ENCODE results near the gene ZC3H11A. TPM values are rescaled to one million over a fixed set of nuclear protein-coding genes. Genes with fewer than 3 reads are reported as not detected.
"Not testable (repeated sequence)": the region's sequence is repeated elsewhere in the genome, so short reads cannot be mapped to it uniquely, and the experiment has no call there.

ZC3H11A gene
- total and polyA plus RNA-seq, 2 donors: 101 to 113 TPM

- Histone ChIP-seq H3K9me3 (ENCODE audit: control insufficient read depth in 2 of 2, insufficient read depth in 1 of 2, low read length in 1 of 2) (no peaks in the 10 kb centered on the region), H3K27ac (ENCODE audit: low read depth in 1 of 2, low read length in 1 of 2) (no peak overlapping the region), H3K36me3 (ENCODE audit: control insufficient read depth in 2 of 2, insufficient read depth in 2 of 2, low read length in 1 of 2) (peaks cover 25 to 66% of the 10 kb centered on the region in 2 donors), H3K27me3 (ENCODE audit: control insufficient read depth in 2 of 2, insufficient read depth in 1 of 2, low read length in 1 of 2) (no peaks in the 10 kb centered on the region), H3K4me1 (ENCODE audit: control insufficient read depth in 2 of 2, insufficient read depth in 2 of 2, low read length in 2 of 2) (no peaks in the 10 kb centered on the region), H3K4me3 (ENCODE audit: low read length in 2 of 2) (no peak overlapping the region)
- no peak for DNase-seq (ENCODE audit: low read depth in 6 of 9, low spot score in 9 of 9)
- 98% methylated on average over 2 of the region's 2 CpGs for WGBS
Observed at GRCh38 chr1:203813581-203814341, 18.3 kb downstream of the ZC3H11A start.

DNA sequence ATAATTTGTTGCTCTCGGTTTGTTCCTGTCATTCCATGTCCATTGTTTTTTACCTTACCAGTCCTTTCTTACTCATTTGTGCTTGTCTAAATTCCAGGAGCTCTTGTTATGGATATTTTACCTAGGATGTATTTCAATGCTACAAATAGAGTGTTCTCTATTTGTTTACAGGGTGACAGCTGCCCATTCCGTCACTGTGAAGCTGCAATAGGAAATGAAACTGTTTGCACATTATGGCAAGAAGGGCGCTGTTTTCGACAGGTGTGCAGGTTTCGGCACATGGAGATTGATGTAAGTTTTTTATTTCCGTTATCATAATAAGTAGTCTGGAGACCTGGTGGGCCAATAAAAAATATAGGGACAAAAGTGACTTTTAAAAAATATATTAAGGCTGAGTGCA lies 23.0 kb downstream of the ZC3H11A start:
- 91% methylated on average over 6 of the region's 6 CpGs for WGBS
- no peak overlapping the region for H3K27ac ChIP-seq (ENCODE audit: low read depth in 1 of 2, low read length in 1 of 2)
- no peak overlapping the region for H3K4me3 ChIP-seq (ENCODE audit: low read length in 2 of 2)
- DNase-seq (ENCODE audit: low read depth in 6 of 9, low spot score in 9 of 9): no peak
- H3K4me1 ChIP-seq (ENCODE audit: control insufficient read depth in 2 of 2, insufficient read depth in 2 of 2, low read length in 2 of 2): no peaks in the 10 kb centered on the region
- H3K36me3 ChIP-seq (ENCODE audit: control insufficient read depth in 2 of 2, insufficient read depth in 2 of 2, low read length in 1 of 2): peaks cover 59 to 88% of the 10 kb centered on the region in 2 donors
- H3K27me3 ChIP-seq (ENCODE audit: control insufficient read depth in 2 of 2, insufficient read depth in 1 of 2, low read length in 1 of 2): no peaks in the 10 kb centered on the region
- no peaks in the 10 kb centered on the region for H3K9me3 ChIP-seq (ENCODE audit: control insufficient read depth in 2 of 2, insufficient read depth in 1 of 2, low read length in 1 of 2)

GRCh38 chr1:203823306-203823705 lies 27.9 kb downstream of the ZC3H11A start:
- no peaks in the 10 kb centered on the region for H3K9me3 ChIP-seq (ENCODE audit: control insufficient read depth in 2 of 2, insufficient read depth in 1 of 2, low read length in 1 of 2)
- H3K27me3 ChIP-seq (ENCODE audit: control insufficient read depth in 2 of 2, insufficient read depth in 1 of 2, low read length in 1 of 2): no peaks in the 10 kb centered on the region
- no peak for DNase-seq (ENCODE audit: low read depth in 6 of 9, low spot score in 9 of 9)
- 100% methylated on average over 1 of the region's 1 CpG for WGBS
- H3K36me3 ChIP-seq (ENCODE audit: control insufficient read depth in 2 of 2, insufficient read depth in 2 of 2, low read length in 1 of 2): peaks cover 45 to 78% of the 10 kb centered on the region in 2 donors
- no peaks in the 10 kb centered on the region for H3K4me1 ChIP-seq (ENCODE audit: control insufficient read depth in 2 of 2, insufficient read depth in 2 of 2, low read length in 2 of 2)
- no peak overlapping the region for H3K27ac ChIP-seq (ENCODE audit: low read depth in 1 of 2, low read length in 1 of 2)
- H3K4me3 ChIP-seq (ENCODE audit: low read length in 2 of 2): no peak overlapping the region

DNA sequence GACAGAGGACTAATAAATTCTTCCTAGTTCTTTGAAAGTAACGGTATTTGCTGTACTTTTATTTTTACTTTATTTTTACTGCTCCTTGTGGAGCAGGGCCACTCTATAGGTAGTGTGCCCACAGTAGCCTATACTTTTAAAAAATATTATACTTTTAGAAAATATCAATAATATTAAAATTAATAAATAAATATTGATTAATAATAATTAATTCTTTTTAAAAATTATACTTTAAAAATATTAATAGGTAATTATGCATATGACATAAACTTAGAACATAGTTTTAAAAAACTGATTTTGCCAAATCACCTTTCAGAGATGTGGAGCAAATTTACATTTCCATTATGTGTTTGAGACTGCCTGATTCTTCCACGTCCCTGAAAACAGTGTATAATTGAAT lies 30.8 kb downstream of the ZC3H11A start:
- no peaks in the 10 kb centered on the region for H3K9me3 ChIP-seq (ENCODE audit: control insufficient read depth in 2 of 2, insufficient read depth in 1 of 2, low read length in 1 of 2)
- peaks cover 34 to 80% of the 10 kb centered on the region in 2 donors for H3K36me3 ChIP-seq (ENCODE audit: control insufficient read depth in 2 of 2, insufficient read depth in 2 of 2, low read length in 1 of 2)
- H3K27ac ChIP-seq (ENCODE audit: low read depth in 1 of 2, low read length in 1 of 2): no peak overlapping the region
- H3K4me3 ChIP-seq (ENCODE audit: low read length in 2 of 2): no peak overlapping the region
- over 99% methylated on average over 2 of the region's 2 CpGs for WGBS
- H3K4me1 ChIP-seq (ENCODE audit: control insufficient read depth in 2 of 2, insufficient read depth in 2 of 2, low read length in 2 of 2): no peaks in the 10 kb centered on the region
- no peak for DNase-seq (ENCODE audit: low read depth in 6 of 9, low spot score in 9 of 9)
- no peaks in the 10 kb centered on the region for H3K27me3 ChIP-seq (ENCODE audit: control insufficient read depth in 2 of 2, insufficient read depth in 1 of 2, low read length in 1 of 2)

GRCh38 chr1:203828002-203828401 lies 32.6 kb downstream of the ZC3H11A start:
- H3K4me3 ChIP-seq (ENCODE audit: low read length in 2 of 2): no peak overlapping the region
- no peaks in the 10 kb centered on the region for H3K27me3 ChIP-seq (ENCODE audit: control insufficient read depth in 2 of 2, insufficient read depth in 1 of 2, low read length in 1 of 2)
- DNase-seq (ENCODE audit: low read depth in 6 of 9, low spot score in 9 of 9): no peak
- no peaks in the 10 kb centered on the region for H3K4me1 ChIP-seq (ENCODE audit: control insufficient read depth in 2 of 2, insufficient read depth in 2 of 2, low read length in 2 of 2)
- H3K27ac ChIP-seq (ENCODE audit: low read depth in 1 of 2, low read length in 1 of 2): no peak overlapping the region
- peaks cover 31 to 79% of the 10 kb centered on the region in 2 donors for H3K36me3 ChIP-seq (ENCODE audit: control insufficient read depth in 2 of 2, insufficient read depth in 2 of 2, low read length in 1 of 2)
- H3K9me3 ChIP-seq (ENCODE audit: control insufficient read depth in 2 of 2, insufficient read depth in 1 of 2, low read length in 1 of 2): no peaks in the 10 kb centered on the region
- WGBS: 98% methylated on average over 5 of the region's 5 CpGs

DNA sequence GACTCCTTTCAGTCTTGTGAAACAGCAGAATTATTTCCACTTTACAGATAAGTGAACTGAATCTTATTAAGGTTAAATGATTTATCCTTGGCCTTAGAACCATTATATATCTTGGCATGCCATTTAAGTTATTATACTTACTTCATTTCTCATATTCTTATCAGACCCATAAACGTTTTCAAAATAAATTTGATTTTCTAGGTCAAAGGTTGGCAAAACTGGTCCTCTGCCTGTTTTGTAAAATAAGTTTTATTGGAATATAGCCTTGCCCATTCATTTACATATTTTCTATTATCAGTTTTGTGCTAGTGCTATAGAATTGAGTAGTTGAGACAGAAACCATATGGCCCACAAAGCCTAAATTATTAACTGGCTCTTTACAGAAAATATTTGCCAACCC lies 33.1 kb downstream of the ZC3H11A start:
- H3K27ac ChIP-seq (ENCODE audit: low read depth in 1 of 2, low read length in 1 of 2): no peak overlapping the region
- H3K36me3 ChIP-seq (ENCODE audit: control insufficient read depth in 2 of 2, insufficient read depth in 2 of 2, low read length in 1 of 2): peaks cover 27 to 77% of the 10 kb centered on the region in 2 donors
- no peaks in the 10 kb centered on the region for H3K9me3 ChIP-seq (ENCODE audit: control insufficient read depth in 2 of 2, insufficient read depth in 1 of 2, low read length in 1 of 2)
- no peaks in the 10 kb centered on the region for H3K4me1 ChIP-seq (ENCODE audit: control insufficient read depth in 2 of 2, insufficient read depth in 2 of 2, low read length in 2 of 2)
- no peaks in the 10 kb centered on the region for H3K27me3 ChIP-seq (ENCODE audit: control insufficient read depth in 2 of 2, insufficient read depth in 1 of 2, low read length in 1 of 2)
- DNase-seq (ENCODE audit: low read depth in 6 of 9, low spot score in 9 of 9): no peak
- 96% methylated on average over 1 of the region's 1 CpG for WGBS
- no peak overlapping the region for H3K4me3 ChIP-seq (ENCODE audit: low read length in 2 of 2)

DNA sequence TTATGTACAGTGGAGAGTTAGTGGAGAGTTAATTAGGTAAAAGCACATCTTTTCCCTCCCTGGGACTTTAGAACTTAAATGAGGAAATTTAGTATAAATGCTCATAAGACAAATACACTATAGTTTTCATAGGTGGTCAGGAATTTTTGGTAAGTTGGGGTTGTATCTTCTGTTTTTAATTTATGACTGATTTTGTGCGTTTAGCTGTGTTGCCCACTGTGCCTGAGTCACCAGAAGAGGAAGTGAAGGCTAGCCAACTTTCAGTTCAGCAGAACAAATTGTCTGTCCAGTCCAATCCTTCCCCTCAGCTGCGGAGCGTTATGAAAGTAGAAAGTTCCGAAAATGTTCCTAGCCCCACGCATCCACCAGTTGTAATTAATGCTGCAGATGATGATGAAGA lies 33.8 kb downstream of the ZC3H11A start:
- H3K9me3 ChIP-seq (ENCODE audit: control insufficient read depth in 2 of 2, insufficient read depth in 1 of 2, low read length in 1 of 2); DNase-seq (ENCODE audit: low read depth in 6 of 9, low spot score in 9 of 9); H3K27me3 ChIP-seq (ENCODE audit: control insufficient read depth in 2 of 2, insufficient read depth in 1 of 2, low read length in 1 of 2); H3K27ac ChIP-seq (ENCODE audit: low read depth in 1 of 2, low read length in 1 of 2); H3K4me1 ChIP-seq (ENCODE audit: control insufficient read depth in 2 of 2, insufficient read depth in 2 of 2, low read length in 2 of 2); H3K4me3 ChIP-seq (ENCODE audit: low read length in 2 of 2): not testable (repeated sequence)
- WGBS: 93% methylated on average over 5 of the region's 5 CpGs
- H3K36me3 ChIP-seq (ENCODE audit: control insufficient read depth in 2 of 2, insufficient read depth in 2 of 2, low read length in 1 of 2): peaks cover 26 to 82% of the 10 kb centered on the region in 2 donors

- no peak overlapping the region for H3K4me3 ChIP-seq (ENCODE audit: low read length in 2 of 2)
- H3K27ac ChIP-seq (ENCODE audit: low read depth in 1 of 2, low read length in 1 of 2): no peak overlapping the region
- DNase-seq (ENCODE audit: low read depth in 6 of 9, low spot score in 9 of 9): no peak
- WGBS: 98% methylated on average over 3 of the region's 3 CpGs
- H3K9me3 ChIP-seq (ENCODE audit: control insufficient read depth in 2 of 2, insufficient read depth in 1 of 2, low read length in 1 of 2): peaks cover 0 to under 1% of the 10 kb centered on the region in 2 donors
- no peaks in the 10 kb centered on the region for H3K27me3 ChIP-seq (ENCODE audit: control insufficient read depth in 2 of 2, insufficient read depth in 1 of 2, low read length in 1 of 2)
- no peaks in the 10 kb centered on the region for H3K4me1 ChIP-seq (ENCODE audit: control insufficient read depth in 2 of 2, insufficient read depth in 2 of 2, low read length in 2 of 2)
- peaks cover 65 to 91% of the 10 kb centered on the region in 2 donors for H3K36me3 ChIP-seq (ENCODE audit: control insufficient read depth in 2 of 2, insufficient read depth in 2 of 2, low read length in 1 of 2)
Observed at GRCh38 chr1:203835476-203835875, 40.1 kb downstream of the ZC3H11A start.

DNA sequence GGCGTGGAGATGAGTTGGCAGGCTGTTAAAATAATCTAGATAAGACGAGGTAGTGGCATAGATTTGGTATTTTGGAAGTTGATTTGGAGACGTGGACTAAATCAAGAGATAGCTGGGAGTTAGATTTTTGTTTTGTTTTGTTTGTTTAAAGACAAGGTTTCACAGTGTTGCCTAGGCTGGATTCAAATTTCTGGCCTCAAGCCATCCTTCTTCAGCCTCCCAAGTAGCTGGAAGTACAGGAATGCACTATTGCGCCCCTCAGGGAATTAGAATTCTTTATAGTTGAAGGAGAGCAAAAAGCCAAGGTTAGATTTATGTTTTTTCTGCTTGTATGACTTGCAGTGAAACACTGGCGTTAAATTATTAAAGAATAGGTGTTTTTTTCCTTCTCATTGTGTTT lies 43.7 kb downstream of the ZC3H11A start:
- H3K9me3 ChIP-seq (ENCODE audit: control insufficient read depth in 2 of 2, insufficient read depth in 1 of 2, low read length in 1 of 2): peaks cover 0 to 3% of the 10 kb centered on the region in 2 donors
- WGBS: 93% methylated on average over 5 of the region's 5 CpGs
- peaks cover 54 to 74% of the 10 kb centered on the region in 2 donors for H3K36me3 ChIP-seq (ENCODE audit: control insufficient read depth in 2 of 2, insufficient read depth in 2 of 2, low read length in 1 of 2)
- no peak for DNase-seq (ENCODE audit: low read depth in 6 of 9, low spot score in 9 of 9)
- H3K4me3 ChIP-seq (ENCODE audit: low read length in 2 of 2): no peak overlapping the region
- H3K4me1 ChIP-seq (ENCODE audit: control insufficient read depth in 2 of 2, insufficient read depth in 2 of 2, low read length in 2 of 2): no peaks in the 10 kb centered on the region
- no peaks in the 10 kb centered on the region for H3K27me3 ChIP-seq (ENCODE audit: control insufficient read depth in 2 of 2, insufficient read depth in 1 of 2, low read length in 1 of 2)
- H3K27ac ChIP-seq (ENCODE audit: low read depth in 1 of 2, low read length in 1 of 2): no peak overlapping the region

Measured in thymus (tissue), 11 donors.